NCI-H1048 (cell line): ENCODE results near the gene STAG1.

Experiments used
- DNase-seq: peaks from one replicate; lab custom pipeline; 2025; lab: John Stamatoyannopoulos, UW

The STAG1 gene

GRCh38 chr3:136327671-136328070 is 424.5 kb downstream of the STAG1 start:
- no peak for DNase-seq

- no peak for DNase-seq
Measured at GRCh38 chr3:136326316-136326715, 425.9 kb downstream of the STAG1 start.

- no peak for DNase-seq
Measured at GRCh38 chr3:136311968-136312367, 440.2 kb downstream of the STAG1 start.

GRCh38 chr3:136311261-136311660 is 440.9 kb downstream of the STAG1 start:
- DNase-seq: no peak

- DNase-seq: no peak
Measured at GRCh38 chr3:136305879-136306278, 446.3 kb downstream of the STAG1 start.

- no peak for DNase-seq
Measured at GRCh38 chr3:136300444-136300843, 451.7 kb downstream of the STAG1 start.

GRCh38 chr3:136297826-136298225 is 454.4 kb downstream of the STAG1 start:
- DNase-seq: no peak

- no peak for DNase-seq
Measured at GRCh38 chr3:136296960-136297359, 455.2 kb downstream of the STAG1 start.

GRCh38 chr3:136294176-136294575 is 458.0 kb downstream of the STAG1 start:
- DNase-seq: no peak

GRCh38 chr3:136293279-136293678 is 458.9 kb downstream of the STAG1 start:
- no peak for DNase-seq

- no peak for DNase-seq
Measured at GRCh38 chr3:136292500-136292899, 459.7 kb downstream of the STAG1 start.

GRCh38 chr3:136291302-136291701 is 460.9 kb downstream of the STAG1 start:
- no peak for DNase-seq
